Astrocyte (in vitro differentiated cells and primary cell): ENCODE results near the gene ZDHHC21.

Experiments
- CTCF ChIP-seq: IDR thresholded peaks from 2 replicates; pipeline ENCODE4 v1.5.1; 2011; ENCODE audit warnings: low read depth, mild to moderate bottlenecking, inconsistent platforms, low read length, moderate library complexity; ENCODE audit not compliant: insufficient read depth
- EZH2 ChIP-seq: IDR thresholded peaks from 2 replicates; pipeline ENCODE4 v1.6.1; 2012; ENCODE audit warnings: mild to moderate bottlenecking, low read length, inconsistent platforms; ENCODE audit not compliant: insufficient read depth

GRCh38 chr9:14730461-14730898 is 37.2 kb upstream of the ZDHHC21 start:
- no peak for TF ChIP-seq CTCF
- TF ChIP-seq EZH2 = no peak
